Panc1 (cell line): Measurements from ENCODE around the gene TMEM43. TPM values are rescaled to one million over a fixed set of nuclear protein-coding genes. Genes with fewer than 3 reads are reported as not detected.

Experiments used
- ATAC-seq: fragments of 200-7000 bp; cut with Tn5 transposase; 2 replicates; pipeline ENCODE4 v1.9.1; 2020; ENCODE audit warnings: mild to moderate bottlenecking, moderate library complexity
- BruUV-seq: library from RNA; stranded (reverse); fragments of 400-500 nt; replicated peaks from 2 replicates; lab custom pipeline; 2021; lab: Mats Ljungman, UMichigan
- CTCF ChIA-PET: fragments of 300-600 bp; sonication (Branson Sonifier 250); formaldehyde crosslinking; loops from one replicate; lab custom pipeline; 2022; ENCODE audit warnings: antibody characterized with exemption; lab: Charles Lee
- POLR2A ChIA-PET: fragments of 300-600 bp; sonication (Branson Sonifier 250); formaldehyde crosslinking; loops from one replicate; lab custom pipeline; 2022; ENCODE audit warnings: antibody characterized with exemption; lab: Charles Lee
- DNase-seq: peaks from one replicate; pipeline ENCODE4 v3.0.0-alpha.2; 2010; ENCODE audit warnings: low read depth, low spot score
- H3K27ac ChIP-seq: 2 replicates; pipeline ENCODE4 v1.5.1; 2011; ENCODE audit warnings: mild to moderate bottlenecking, low read length, inconsistent platforms
- H3K27me3 ChIP-seq: fragments of 200-500 bp; sonication (Bioruptor generic); 2 replicates; pipeline ENCODE4 v1.6.0; 2014; ENCODE audit warnings: low read length, inconsistent platforms; ENCODE audit not compliant: control insufficient read depth, insufficient read depth
- H3K36me3 ChIP-seq: fragments of 200-500 bp; sonication (Bioruptor generic); 2 replicates; pipeline ENCODE4 v1.5.1; 2014; ENCODE audit warnings: inconsistent platforms, mild to moderate bottlenecking, low read length, moderate library complexity; ENCODE audit not compliant: control insufficient read depth, insufficient read depth
- H3K4me1 ChIP-seq: 2 replicates; pipeline ENCODE4 v1.5.1; 2011; ENCODE audit warnings: inconsistent platforms, mild to moderate bottlenecking, low read length, moderate library complexity; ENCODE audit not compliant: control insufficient read depth, insufficient read depth
- H3K4me3 ChIP-seq, 2 experiments: 2 replicates each; pipeline ENCODE4 v1.5.1; 2011 to 2012; ENCODE audit warnings: low read depth in 2 of 2, low read length in 2 of 2, mild to moderate bottlenecking in 2 of 2, inconsistent platforms in 1 of 2, moderate library complexity in 1 of 2
- H3K9me3 ChIP-seq: fragments of 200-500 bp; sonication (Bioruptor generic); 2 replicates; pipeline ENCODE4 v1.5.1; 2014; ENCODE audit warnings: low read depth, mild to moderate bottlenecking, inconsistent platforms, low read length, moderate library complexity; ENCODE audit not compliant: control insufficient read depth, insufficient read depth
- CTCF ChIP-seq: fragments of 450-650 bp; IDR thresholded peaks from 2 replicates; pipeline ENCODE4 v1.5.1; 2017; ENCODE audit warnings: mild to moderate bottlenecking
- POLR2AphosphoS5 ChIP-seq: IDR thresholded peaks from 2 replicates; pipeline ENCODE4 v1.6.1; 2012; ENCODE audit warnings: mild to moderate bottlenecking, low read depth, low read length, moderate library complexity
- REST ChIP-seq, 2 experiments: IDR thresholded peaks; 2 replicates each; pipeline ENCODE4 v1.6.1; 2011 to 2012; ENCODE audit warnings: low read depth in 2 of 2, control low read depth in 1 of 2, low read length in 1 of 2, mild to moderate bottlenecking in 1 of 2, moderate library complexity in 1 of 2; ENCODE audit not compliant: insufficient read depth in 1 of 2
- SIN3A ChIP-seq: IDR thresholded peaks from 2 replicates; pipeline ENCODE4 v1.6.1; 2012; ENCODE audit warnings: low read depth, mild to moderate bottlenecking, low read length, moderate library complexity, borderline replicate concordance; ENCODE audit not compliant: insufficient read depth
- TCF7L2 ChIP-seq: IDR thresholded peaks from 2 replicates; pipeline ENCODE4 v1.6.1; 2011; ENCODE audit warnings: mild to moderate bottlenecking, low read depth, low read length, inconsistent platforms
- in situ Hi-C: cut with HindIII; loops from 2 replicates; pipeline ENCODE4 v1.10.0; 2016; ENCODE audit warnings: low sequenced_read_pairs, low pct_unique_long_range_greater_than_20kb
- intact Hi-C: fragments of 100-400 bp; cut with micrococcal nuclease; formaldehyde crosslinking; loops from one replicate; pipeline ENCODE4 v1.10.0; 2022; ENCODE audit not compliant: unreplicated experiment
- total RNA-seq: library from RNA; stranded (reverse); gene quantifications from one replicate; pipeline ENCODE4 v1.2.1, GENCODE V29; 2021; ENCODE audit not compliant: unreplicated experiment

TMEM43 gene
- total RNA-seq, 1 experiment from 2014 or later: 51.2 TPM

DNA sequence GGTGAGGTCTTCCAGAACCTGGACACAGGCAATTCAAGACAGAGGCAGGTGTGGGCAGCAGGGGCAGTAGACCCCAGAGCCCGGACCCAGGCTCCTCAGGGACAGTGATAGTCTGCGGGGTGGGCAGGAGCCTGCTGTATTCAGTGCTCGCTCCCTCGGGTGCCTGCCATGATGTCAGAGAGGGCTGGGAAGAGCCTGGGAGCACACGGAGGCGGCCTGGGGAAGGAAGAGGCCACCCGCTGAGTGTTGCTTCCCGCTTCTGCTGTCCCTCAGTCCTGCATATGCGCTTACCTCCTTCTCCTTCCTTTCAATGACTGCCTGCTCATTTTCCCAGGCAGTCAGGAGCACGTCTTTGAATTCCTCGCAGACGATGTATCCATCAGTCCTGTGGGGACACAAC, 22.8 kb downstream of the TMEM43 start:
- H3K27ac ChIP-seq: no peak overlapping the region
- H3K4me1 ChIP-seq: peaks cover 27% of the 10 kb centered on the region
- BruUV-seq: no TSS peak
- no peak overlapping the region for H3K4me3 ChIP-seq
- no peaks in the 10 kb centered on the region for H3K27me3 ChIP-seq
- intact Hi-C loops: no loop called here
- no peaks in the 10 kb centered on the region for H3K9me3 ChIP-seq
- no peak for ATAC-seq
- H3K36me3 ChIP-seq: no peaks in the 10 kb centered on the region; the same call in 1 of the 2 replicates
- in situ Hi-C loops: no loop called here
- no peak for DNase-seq
- TF ChIP-seq CTCF (no peak), SIN3A (no peak), REST (IDR thresholded peaks at IDR 0.05; ENCODE audit: insufficient read depth in 1 of 2, low read depth in 2 of 2, low read length in 1 of 2) (no peak), TCF7L2 (no peak), POLR2AphosphoS5 (no peak)
- CTCF ChIA-PET: no interaction called here
- POLR2A ChIA-PET: no interaction called here

GRCh38 chr3:14148041-14148985, 23.5 kb downstream of the TMEM43 start:
- TF ChIP-seq SIN3A (no peak), REST (IDR thresholded peaks at IDR 0.05; ENCODE audit: insufficient read depth in 1 of 2, low read depth in 2 of 2, low read length in 1 of 2) (no peak), POLR2AphosphoS5 (no peak), CTCF (peak; percentile 45), TCF7L2 (no peak)
- no TSS peak for BruUV-seq
- CTCF ChIA-PET: no interaction called here
- ATAC-seq (no peak), DNase-seq (no peak)
- in situ Hi-C loops (no loop called here), intact Hi-C loops (no loop called here)
- Histone ChIP-seq H3K9me3 (no peaks in the 10 kb centered on the region), H3K27me3 (no peaks in the 10 kb centered on the region), H3K4me3 (no peak overlapping the region), H3K36me3 (no peaks in the 10 kb centered on the region; the same call in 1 of the 2 replicates), H3K27ac (no peak overlapping the region), H3K4me1 (peaks cover 23% of the 10 kb centered on the region)
- POLR2A ChIA-PET: no interaction called here
